Measurements from ENCODE around the gene AMN1.
A peak's percentile ranks its signal among the peaks of the same experiment; 100 is the strongest.

AMN1 gene

GRCh38 chr12:31658471-31659086 is 70.2 kb downstream of the AMN1 start:
- in situ Hi-C loops (cut with HindIII; ENCODE audit: low pct_unique_long_range_greater_than_20kb, low sequenced_read_pairs) = no loop called here
- DNase-seq (ENCODE audit: low read depth in 1 of 2, low spot score in 1 of 2) = no peak
- no peak for TF ChIP-seq JUND (IDR thresholded peaks at IDR 0.05; ENCODE audit: low read depth)

GRCh38 chr12:31655792-31656191 is 73.0 kb downstream of the AMN1 start:
- no peak for DNase-seq (ENCODE audit: low read depth in 1 of 2, low spot score in 1 of 2)
- in situ Hi-C loops (cut with HindIII; ENCODE audit: low pct_unique_long_range_greater_than_20kb, low sequenced_read_pairs) = no loop called here
- TF ChIP-seq JUND (IDR thresholded peaks at IDR 0.05; ENCODE audit: low read depth) = no peak

- TF ChIP-seq JUND (IDR thresholded peaks at IDR 0.05; ENCODE audit: low read depth) = no peak
- in situ Hi-C loops (cut with HindIII; ENCODE audit: low pct_unique_long_range_greater_than_20kb, low sequenced_read_pairs) = no loop called here
- DNase-seq (ENCODE audit: low read depth in 1 of 2, low spot score in 1 of 2) = no peak
Measured at GRCh38 chr12:31655208-31655607, 73.6 kb downstream of the AMN1 start.

- TF ChIP-seq JUND (IDR thresholded peaks at IDR 0.05; ENCODE audit: low read depth) = no peak
- in situ Hi-C loops (cut with HindIII; ENCODE audit: low pct_unique_long_range_greater_than_20kb, low sequenced_read_pairs) = no loop called here
- DNase-seq (ENCODE audit: low read depth in 1 of 2, low spot score in 1 of 2) = no peak
Measured at GRCh38 chr12:31651893-31652521, 76.8 kb downstream of the AMN1 start.

- in situ Hi-C loops (cut with HindIII; ENCODE audit: low pct_unique_long_range_greater_than_20kb, low sequenced_read_pairs) = no loop called here
- TF ChIP-seq JUND (IDR thresholded peaks at IDR 0.05; ENCODE audit: low read depth) = no peak
- DNase-seq (ENCODE audit: low read depth in 1 of 2, low spot score in 1 of 2) = no peak
Measured at GRCh38 chr12:31650918-31651317, 77.9 kb downstream of the AMN1 start.

- no peak for TF ChIP-seq JUND (IDR thresholded peaks at IDR 0.05; ENCODE audit: low read depth)
- peak in 1 of 2 experiments; percentile 51 for DNase-seq (ENCODE audit: low read depth in 1 of 2, low spot score in 1 of 2)
- in situ Hi-C loops (cut with HindIII; ENCODE audit: low pct_unique_long_range_greater_than_20kb, low sequenced_read_pairs) = no loop called here
Measured at GRCh38 chr12:31647086-31647491, 81.7 kb downstream of the AMN1 start.

GRCh38 chr12:31645924-31646323 is 82.9 kb downstream of the AMN1 start:
- in situ Hi-C loops (cut with HindIII; ENCODE audit: low pct_unique_long_range_greater_than_20kb, low sequenced_read_pairs) = no loop called here
- TF ChIP-seq JUND (IDR thresholded peaks at IDR 0.05; ENCODE audit: low read depth) = no peak
- no peak for DNase-seq (ENCODE audit: low read depth in 1 of 2, low spot score in 1 of 2)

GRCh38 chr12:31644536-31644935 is 84.3 kb downstream of the AMN1 start:
- no peak for DNase-seq (ENCODE audit: low read depth in 1 of 2, low spot score in 1 of 2)
- in situ Hi-C loops (cut with HindIII; ENCODE audit: low pct_unique_long_range_greater_than_20kb, low sequenced_read_pairs) = no loop called here
- no peak for TF ChIP-seq JUND (IDR thresholded peaks at IDR 0.05; ENCODE audit: low read depth)

GRCh38 chr12:31641509-31642090 is 87.2 kb downstream of the AMN1 start:
- TF ChIP-seq JUND (IDR thresholded peaks at IDR 0.05; ENCODE audit: low read depth) = no peak
- no peak for DNase-seq (ENCODE audit: low read depth in 1 of 2, low spot score in 1 of 2)
- in situ Hi-C loops (cut with HindIII; ENCODE audit: low pct_unique_long_range_greater_than_20kb, low sequenced_read_pairs) = no loop called here

GRCh38 chr12:31634620-31635019 is 94.2 kb downstream of the AMN1 start:
- no peak for DNase-seq (ENCODE audit: low read depth in 1 of 2, low spot score in 1 of 2)
- no peak for TF ChIP-seq JUND (IDR thresholded peaks at IDR 0.05; ENCODE audit: low read depth)
- in situ Hi-C loops (cut with HindIII; ENCODE audit: low pct_unique_long_range_greater_than_20kb, low sequenced_read_pairs) = no loop called here

- in situ Hi-C loops (cut with HindIII; ENCODE audit: low pct_unique_long_range_greater_than_20kb, low sequenced_read_pairs) = no loop called here
- TF ChIP-seq JUND (IDR thresholded peaks at IDR 0.05; ENCODE audit: low read depth) = no peak
- DNase-seq (ENCODE audit: low read depth in 1 of 2, low spot score in 1 of 2) = no peak
Measured at GRCh38 chr12:31633464-31633863, 95.4 kb downstream of the AMN1 start.

- in situ Hi-C loops (cut with HindIII; ENCODE audit: low pct_unique_long_range_greater_than_20kb, low sequenced_read_pairs) = no loop called here
- TF ChIP-seq JUND (IDR thresholded peaks at IDR 0.05; ENCODE audit: low read depth) = no peak
- no peak for DNase-seq (ENCODE audit: low read depth in 1 of 2, low spot score in 1 of 2)
Measured at GRCh38 chr12:31631809-31632208, 97.0 kb downstream of the AMN1 start.

GRCh38 chr12:31631023-31631724 is 97.6 kb downstream of the AMN1 start:
- TF ChIP-seq JUND (IDR thresholded peaks at IDR 0.05; ENCODE audit: low read depth) = no peak
- in situ Hi-C loops (cut with HindIII; ENCODE audit: low pct_unique_long_range_greater_than_20kb, low sequenced_read_pairs) = no loop called here
- no peak for DNase-seq (ENCODE audit: low read depth in 1 of 2, low spot score in 1 of 2)

Data from T47D (cell line).